ENCODE measurements around the gene FOXC1.

DNA sequence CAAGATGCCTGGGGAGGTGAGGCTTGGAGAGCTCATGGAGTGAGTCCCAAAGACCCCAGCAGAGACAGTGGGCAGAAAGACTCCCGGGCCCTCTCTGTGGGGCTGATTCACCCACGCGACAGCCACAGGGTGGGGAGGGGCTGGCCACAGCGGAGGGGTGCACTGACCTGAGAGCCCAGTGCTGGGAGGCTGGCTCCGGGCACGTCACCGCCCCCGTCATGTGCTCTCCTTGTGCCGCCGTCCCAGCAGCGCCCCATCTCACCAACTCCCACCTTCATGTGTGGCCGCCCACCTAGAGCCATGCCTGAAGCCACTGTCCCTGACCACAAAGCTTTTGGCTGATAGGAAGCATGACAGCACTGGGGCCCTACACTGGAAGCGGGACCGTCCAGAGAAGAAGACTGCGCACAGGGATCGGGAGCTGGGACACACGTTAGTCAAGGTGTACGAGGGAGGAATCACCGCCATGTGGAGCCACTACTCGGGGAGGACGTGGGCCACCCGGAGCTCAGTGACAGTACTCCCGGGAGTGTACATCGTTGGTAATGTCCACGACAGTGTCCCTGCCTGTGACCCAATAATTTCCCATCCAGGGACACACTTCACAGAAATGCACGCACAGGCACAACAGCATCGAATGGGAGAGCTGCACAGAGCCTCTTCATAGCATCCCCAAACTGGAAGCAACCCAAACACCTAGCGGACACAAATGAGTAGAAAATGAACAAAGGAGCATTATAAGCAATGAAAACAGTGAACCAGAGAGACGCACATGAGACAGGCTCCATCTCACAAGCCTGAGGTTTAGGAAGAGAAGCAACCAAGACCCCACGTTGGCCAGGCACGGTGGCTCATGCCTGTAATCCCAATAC, 28.4 kb upstream of the FOXC1 start:
- no peak for TF ChIP-seq GATA2 (IDR thresholded peaks at IDR 0.05; ENCODE audit: low read depth, low read length)
- TF ChIP-seq GATA3 (IDR thresholded peaks at IDR 0.05; ENCODE audit: low read depth, low read length) = no peak

Measured in SH-SY5Y (cell line).